Left forelimb (tissue), 1 donor: ENCODE results near the gene PRAC2.
"Not testable (repeated sequence)": the region's sequence is repeated elsewhere in the genome, so short reads cannot be mapped to it uniquely, and the experiment has no call there.

Experiments used
- DNase-seq: peaks from one replicate; pipeline ENCODE4 v3.0.0-alpha.2; 2018; ENCODE audit warnings: low spot score

Gene PRAC2

GRCh38 chr17:48722915-48723422, at the start of gene PRAC2:
Gene PRAC2, plus strand, starts transcription at chr17:48723185. Its CDS starts 1,226 bp downstream, at chr17:48724411.
- DNase-seq = no peak

- DNase-seq = no peak
Observed at GRCh38 chr17:48676963-48677558, 45.9 kb upstream of the PRAC2 start.

- DNase-seq = peak; percentile 69
Observed at GRCh38 chr17:48678141-48678971, 44.6 kb upstream of the PRAC2 start.

GRCh38 chr17:48679385-48680096, 43.4 kb upstream of the PRAC2 start:
- no peak for DNase-seq

GRCh38 chr17:48681609-48682008, 41.4 kb upstream of the PRAC2 start:
- no peak for DNase-seq

GRCh38 chr17:48690655-48691054, 32.3 kb upstream of the PRAC2 start:
- no peak for DNase-seq

GRCh38 chr17:48692049-48692448, 30.9 kb upstream of the PRAC2 start:
- no peak for DNase-seq

GRCh38 chr17:48693178-48693577, 29.8 kb upstream of the PRAC2 start:
- no peak for DNase-seq

GRCh38 chr17:48701864-48702532, 21.0 kb upstream of the PRAC2 start:
- no peak for DNase-seq

- no peak for DNase-seq
Observed at GRCh38 chr17:48704361-48705248, 18.4 kb upstream of the PRAC2 start.

- no peak for DNase-seq
Observed at GRCh38 chr17:48711128-48711527, 11.9 kb upstream of the PRAC2 start.

GRCh38 chr17:48715496-48716399, 7.2 kb upstream of the PRAC2 start:
- DNase-seq = no peak

- DNase-seq = not testable (repeated sequence)
Observed at GRCh38 chr17:48716549-48716948, 6.4 kb upstream of the PRAC2 start.

GRCh38 chr17:48717367-48718226, 5.4 kb upstream of the PRAC2 start:
- no peak for DNase-seq

- DNase-seq = no peak
Observed at GRCh38 chr17:48718227-48718760, 4.7 kb upstream of the PRAC2 start.

- no peak for DNase-seq
Observed at GRCh38 chr17:48718761-48719641, 4.0 kb upstream of the PRAC2 start.

GRCh38 chr17:48719642-48720265, 3.2 kb upstream of the PRAC2 start:
- no peak for DNase-seq
